Mesenchymal stem cell (in vitro differentiated cells and primary cell): ENCODE data around the gene ZNF845.
"Not testable (repeated sequence)": the region's sequence is repeated elsewhere in the genome, so short reads cannot be mapped to it uniquely, and the experiment has no call there.

Source experiments
- DNase-seq: peaks from one replicate; pipeline ENCODE4 v3.0.0-alpha.2; 2013
- H2AFZ ChIP-seq: one replicate; pipeline ENCODE4 v1.6.1; 2013; ENCODE audit warnings: low read depth, mild to moderate bottlenecking, control low read depth, inconsistent platforms, low read length, moderate library complexity
- H2AK5ac ChIP-seq: 2 replicates; pipeline ENCODE4 v1.6.1; 2013; ENCODE audit warnings: low read length, moderate library complexity, mild to moderate bottlenecking, inconsistent platforms; ENCODE audit not compliant: severe bottlenecking
- H2BK120ac ChIP-seq: one replicate; pipeline ENCODE4 v1.6.1; 2013; ENCODE audit warnings: low read depth, mild to moderate bottlenecking, inconsistent platforms, low read length, moderate library complexity
- H2BK12ac ChIP-seq, 2 experiments: one replicate each; pipeline ENCODE4 v1.6.1; 2013; ENCODE audit warnings: inconsistent platforms in 2 of 2, low read length in 2 of 2, mild to moderate bottlenecking in 2 of 2, moderate library complexity in 2 of 2, control low read depth in 1 of 2
- H2BK15ac ChIP-seq: one replicate; pipeline ENCODE4 v1.6.1; 2013; ENCODE audit warnings: mild to moderate bottlenecking, low read depth, inconsistent platforms; ENCODE audit not compliant: poor library complexity, severe bottlenecking
- H2BK5ac ChIP-seq: 2 replicates; pipeline ENCODE4 v1.6.1; 2013; ENCODE audit warnings: low read depth, mild to moderate bottlenecking, low read length, control low read depth, inconsistent platforms; ENCODE audit not compliant: poor library complexity, severe bottlenecking
- H3K14ac ChIP-seq, 2 experiments: one replicate each; pipeline ENCODE4 v1.6.1; 2013; ENCODE audit warnings: inconsistent platforms in 2 of 2, low read length in 2 of 2, control low read depth in 1 of 2, mild to moderate bottlenecking in 1 of 2, moderate library complexity in 1 of 2
- H3K18ac ChIP-seq, 2 experiments: one replicate each; pipeline ENCODE4 v1.6.1; 2013; ENCODE audit warnings: inconsistent platforms in 2 of 2, low read length in 2 of 2, control low read depth in 1 of 2, low read depth in 1 of 2, mild to moderate bottlenecking in 1 of 2
- H3K23ac ChIP-seq, 2 experiments: one replicate each; pipeline ENCODE4 v1.6.1; 2013; ENCODE audit warnings: inconsistent platforms in 2 of 2, low read length in 2 of 2, mild to moderate bottlenecking in 2 of 2, moderate library complexity in 2 of 2, control low read depth in 1 of 2
- H3K27ac ChIP-seq: 2 replicates; pipeline ENCODE4 v1.5.1; 2013; ENCODE audit warnings: mild to moderate bottlenecking, moderate library complexity, low read length, control low read depth, inconsistent platforms; ENCODE audit not compliant: poor library complexity, severe bottlenecking
- H3K27me3 ChIP-seq, 2 experiments: 2 replicates each; pipeline versions ENCODE4 v1.6.1 to v1.7.0; 2013; ENCODE audit warnings: low read length in 2 of 2, mild to moderate bottlenecking in 2 of 2, moderate library complexity in 2 of 2, control low read depth in 1 of 2, inconsistent platforms in 1 of 2; ENCODE audit not compliant: control insufficient read depth in 1 of 2, insufficient read depth in 1 of 2
- H3K36me3 ChIP-seq, 2 experiments: 2 replicates each; pipeline versions ENCODE4 v1.6.1 to v1.7.0; 2013; ENCODE audit warnings: low read length in 2 of 2, control low read depth in 1 of 2, inconsistent platforms in 1 of 2, low read depth in 1 of 2, mild to moderate bottlenecking in 1 of 2; ENCODE audit not compliant: insufficient read depth in 2 of 2, control insufficient read depth in 1 of 2
- H3K4ac ChIP-seq, 2 experiments: one replicate each; pipeline ENCODE4 v1.6.1; 2013; ENCODE audit warnings: inconsistent platforms in 2 of 2, low read length in 2 of 2, mild to moderate bottlenecking in 2 of 2, moderate library complexity in 2 of 2, control low read depth in 1 of 2, low read depth in 1 of 2
- H3K4me1 ChIP-seq: 2 replicates; pipeline ENCODE4 v1.6.1; 2013; ENCODE audit warnings: low read depth, low read length, control low read depth; ENCODE audit not compliant: control insufficient read depth, insufficient read depth
- H3K4me2 ChIP-seq: 2 replicates; pipeline ENCODE4 v1.6.1; 2013; ENCODE audit warnings: low read length, mild to moderate bottlenecking, inconsistent platforms; ENCODE audit not compliant: poor library complexity, severe bottlenecking
- H3K4me3 ChIP-seq, 2 experiments: 2 replicates each; pipeline versions ENCODE4 v1.5.1 to v1.7.0; 2013; ENCODE audit warnings: low read length in 2 of 2, mild to moderate bottlenecking in 2 of 2, control low read depth in 1 of 2, low read depth in 1 of 2; ENCODE audit not compliant: insufficient read depth in 1 of 2
- H3K79me1 ChIP-seq: replicated peaks from 2 replicates; pipeline ENCODE4 v1.6.1; 2013; ENCODE audit warnings: mild to moderate bottlenecking, control low read depth, low read length, inconsistent platforms; ENCODE audit not compliant: poor library complexity, severe bottlenecking
- H3K9ac ChIP-seq: 2 replicates; pipeline ENCODE4 v1.7.0; 2013; ENCODE audit warnings: mild to moderate bottlenecking, low read length, moderate library complexity
- H3K9me3 ChIP-seq: 2 replicates; pipeline ENCODE4 v1.7.0; 2013; ENCODE audit warnings: mild to moderate bottlenecking, low read length; ENCODE audit not compliant: control insufficient read depth
- H4K8ac ChIP-seq: one replicate; pipeline ENCODE4 v1.6.1; 2013; ENCODE audit warnings: inconsistent platforms, mild to moderate bottlenecking, low read length, moderate library complexity
- H4K91ac ChIP-seq: one replicate; pipeline ENCODE4 v1.6.1; 2013; ENCODE audit warnings: mild to moderate bottlenecking, low read length, inconsistent platforms
- WGBS: methylation state at CpG from one replicate; pipeline ENCODE4 v1.1.7; 2013; ENCODE audit warnings: mixed read lengths; 5-methylcytosine and 5-hydroxymethylcytosine counted together

Gene ZNF845

GRCh38 chr19:53395840-53396524, 62.4 kb downstream of the ZNF845 start:
- H2AK5ac ChIP-seq, H3K4me1 ChIP-seq, H2BK5ac ChIP-seq, H3K27ac ChIP-seq, H3K27me3 ChIP-seq, H4K8ac ChIP-seq, H3K9me3 ChIP-seq, H4K91ac ChIP-seq, H3K18ac ChIP-seq, H3K4ac ChIP-seq, H2BK120ac ChIP-seq, H2BK15ac ChIP-seq, H2AFZ ChIP-seq, H2BK12ac ChIP-seq, H3K14ac ChIP-seq, DNase-seq: not testable (repeated sequence)
- peak overlapping the region; percentile 96 for H3K4me2 ChIP-seq
- peak overlapping the region; percentile 74 to 91 for H3K4me3 ChIP-seq
- H3K23ac ChIP-seq, result peak overlapping the region in 1 of 2 experiments; percentile 60
- WGBS, result 4% methylated on average over 9 of the region's 9 CpGs
- H3K36me3 ChIP-seq, result peaks cover 21 to 30% of the 10 kb centered on the region in 2 experiments
- H3K9ac ChIP-seq, result peak overlapping the region; percentile 95
- H3K79me1 ChIP-seq, result peaks cover 13% of the 10 kb centered on the region

- 11% methylated on average over 1 of the region's 1 CpG for WGBS
- no peak overlapping the region for H3K4me2 ChIP-seq
Observed at GRCh38 chr19:53396525-53396868, 62.9 kb downstream of the ZNF845 start.

GRCh38 chr19:53397918-53398317, 64.4 kb downstream of the ZNF845 start:
- not testable (repeated sequence) for DNase-seq, H3K4me2 ChIP-seq, H3K4me1 ChIP-seq, H4K91ac ChIP-seq, H3K14ac ChIP-seq, H3K9ac ChIP-seq, H2BK120ac ChIP-seq, H2AFZ ChIP-seq, H3K27me3 ChIP-seq, H2BK15ac ChIP-seq, H2AK5ac ChIP-seq, H3K23ac ChIP-seq, H2BK12ac ChIP-seq, H4K8ac ChIP-seq, H3K4ac ChIP-seq, H3K4me3 ChIP-seq, H3K27ac ChIP-seq, H3K18ac ChIP-seq, H2BK5ac ChIP-seq
- peaks cover 21% of the 10 kb centered on the region for H3K79me1 ChIP-seq
- WGBS, result no CpG with 5 or more reads among the region's 1 CpG
- peaks cover 37 to 46% of the 10 kb centered on the region in 2 experiments for H3K36me3 ChIP-seq
- H3K9me3 ChIP-seq, result peaks cover 22% of the 10 kb centered on the region

More at GRCh38 chr19:53396525-53396868, 62.9 kb downstream of the ZNF845 start:
- H2BK15ac ChIP-seq, result no peak overlapping the region
- H2AFZ ChIP-seq, result no peak overlapping the region
- no peak overlapping the region for H4K91ac ChIP-seq
- peaks cover 7% of the 10 kb centered on the region for H3K4me1 ChIP-seq
- no peak overlapping the region for H3K23ac ChIP-seq
- peak overlapping the region; percentile 95 for H3K9ac ChIP-seq
- H2BK5ac ChIP-seq, result no peak overlapping the region
- H4K8ac ChIP-seq, result no peak overlapping the region
- peaks cover 15% of the 10 kb centered on the region for H3K79me1 ChIP-seq
- no peaks in the 10 kb centered on the region for H3K27me3 ChIP-seq
- peak overlapping the region in 1 of 2 experiments; percentile 91 for H3K4me3 ChIP-seq
- no peak overlapping the region for H3K14ac ChIP-seq
- H3K9me3 ChIP-seq, result peaks cover 12% of the 10 kb centered on the region
- H2BK120ac ChIP-seq, result no peak overlapping the region
- H3K36me3 ChIP-seq, result peaks cover 25 to 32% of the 10 kb centered on the region in 2 experiments
- H3K18ac ChIP-seq, result no peak overlapping the region
- no peak overlapping the region for H3K4ac ChIP-seq
- no peak overlapping the region for H2AK5ac ChIP-seq
- H2BK12ac ChIP-seq, result no peak overlapping the region
- no peak overlapping the region for H3K27ac ChIP-seq
- peak; percentile 2 for DNase-seq
